ENCODE measurements around the gene RNF225. TPM values are rescaled to one million over a fixed set of nuclear protein-coding genes. Genes with fewer than 3 reads are reported as not detected.
"Not testable (repeated sequence)": the region's sequence is repeated elsewhere in the genome, so short reads cannot be mapped to it uniquely, and the experiment has no call there.

RNF225 gene
- total RNA-seq, 1 donor from 2014 or later, result not detected

DNA sequence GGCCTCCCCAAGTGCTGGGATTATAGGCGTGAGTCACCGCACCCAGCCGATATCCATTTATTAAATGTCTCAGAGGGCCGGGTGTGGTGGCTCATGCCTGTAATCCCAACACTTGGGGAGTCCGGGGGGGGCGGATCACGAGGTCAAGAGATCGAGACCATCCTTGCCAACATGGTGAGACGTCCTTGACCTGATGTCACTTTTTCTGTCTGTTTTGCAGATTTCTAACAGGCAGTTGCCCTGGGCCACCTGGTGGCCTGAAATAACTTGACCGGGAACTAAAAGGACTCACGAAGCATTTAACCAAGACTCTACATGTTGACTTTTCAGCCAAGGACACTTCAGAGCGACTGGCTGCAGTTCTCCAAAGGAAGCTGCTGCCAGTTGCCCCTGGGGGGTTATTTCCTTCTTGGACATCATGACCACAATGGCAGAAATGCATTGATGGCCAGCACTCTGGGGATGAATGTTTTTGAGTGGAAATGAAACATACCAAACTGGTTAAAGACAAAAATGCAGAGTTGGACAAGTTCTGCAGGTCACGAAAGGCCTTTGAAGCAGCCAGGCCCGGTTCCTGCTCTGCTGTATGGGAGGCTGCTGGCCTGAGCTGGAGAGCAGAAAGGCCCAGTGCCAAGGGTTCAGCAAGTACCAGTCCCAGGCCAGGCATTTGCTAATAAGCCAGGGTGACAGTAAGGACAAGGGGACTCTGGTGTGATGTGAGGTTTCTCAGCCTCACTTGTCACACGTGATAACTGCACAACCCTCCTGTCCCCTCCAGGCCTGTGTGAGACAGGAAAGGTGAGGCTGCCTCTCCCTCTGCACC is 22.9 kb upstream of the RNF225 start:
- H3K27me3 Mint-ChIP-seq (ENCODE audit: unreplicated experiment), result peaks cover 6% of the 10 kb centered on the region
- no peaks in the 10 kb centered on the region for H3K9me3 Mint-ChIP-seq (ENCODE audit: unreplicated experiment)
- H3K36me3 Mint-ChIP-seq (ENCODE audit: low read depth, unreplicated experiment), result no peaks in the 10 kb centered on the region
- no peaks in the 10 kb centered on the region for H3K4me1 Mint-ChIP-seq (ENCODE audit: unreplicated experiment)
- TF ChIP-seq, protein P1, sequence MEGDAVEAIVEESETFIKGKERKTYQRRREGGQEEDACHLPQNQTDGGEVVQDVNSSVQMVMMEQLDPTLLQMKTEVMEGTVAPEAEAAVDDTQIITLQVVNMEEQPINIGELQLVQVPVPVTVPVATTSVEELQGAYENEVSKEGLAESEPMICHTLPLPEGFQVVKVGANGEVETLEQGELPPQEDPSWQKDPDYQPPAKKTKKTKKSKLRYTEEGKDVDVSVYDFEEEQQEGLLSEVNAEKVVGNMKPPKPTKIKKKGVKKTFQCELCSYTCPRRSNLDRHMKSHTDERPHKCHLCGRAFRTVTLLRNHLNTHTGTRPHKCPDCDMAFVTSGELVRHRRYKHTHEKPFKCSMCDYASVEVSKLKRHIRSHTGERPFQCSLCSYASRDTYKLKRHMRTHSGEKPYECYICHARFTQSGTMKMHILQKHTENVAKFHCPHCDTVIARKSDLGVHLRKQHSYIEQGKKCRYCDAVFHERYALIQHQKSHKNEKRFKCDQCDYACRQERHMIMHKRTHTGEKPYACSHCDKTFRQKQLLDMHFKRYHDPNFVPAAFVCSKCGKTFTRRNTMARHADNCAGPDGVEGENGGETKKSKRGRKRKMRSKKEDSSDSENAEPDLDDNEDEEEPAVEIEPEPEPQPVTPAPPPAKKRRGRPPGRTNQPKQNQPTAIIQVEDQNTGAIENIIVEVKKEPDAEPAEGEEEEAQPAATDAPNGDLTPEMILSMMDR (IDR thresholded peaks at IDR 0.05; ENCODE audit: unreplicated experiment), result peak; percentile 50
- no peak overlapping the region for H3K27ac Mint-ChIP-seq (ENCODE audit: unreplicated experiment)
- no peak overlapping the region for H3K4me3 Mint-ChIP-seq (ENCODE audit: unreplicated experiment)
- DNase-seq (ENCODE audit: low spot score), result no peak

DNA sequence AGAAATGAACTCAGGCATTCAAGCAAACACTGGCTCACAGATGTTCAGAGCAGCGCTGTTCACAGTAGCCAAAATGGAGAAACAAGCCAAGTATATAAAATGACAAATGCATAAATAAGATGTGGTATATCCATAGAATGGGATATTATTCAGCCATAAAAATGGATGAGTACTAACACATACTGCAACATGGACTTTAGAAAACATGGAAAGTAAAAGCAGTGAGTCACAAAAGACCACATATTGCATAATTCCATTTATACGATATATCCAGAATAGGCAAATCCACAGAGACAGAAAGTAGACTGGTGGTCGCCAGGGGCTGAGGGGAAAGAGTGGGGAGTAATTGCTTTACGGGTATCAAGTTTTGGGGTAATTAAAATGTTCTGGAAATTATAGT is 21.3 kb upstream of the RNF225 start:
- no peaks in the 10 kb centered on the region for H3K4me1 Mint-ChIP-seq (ENCODE audit: unreplicated experiment)
- peaks cover 3% of the 10 kb centered on the region for H3K36me3 Mint-ChIP-seq (ENCODE audit: low read depth, unreplicated experiment)
- no peak for DNase-seq (ENCODE audit: low spot score)
- TF ChIP-seq, protein P1 (IDR thresholded peaks at IDR 0.05; ENCODE audit: unreplicated experiment), result no peak
- H3K9me3 Mint-ChIP-seq (ENCODE audit: unreplicated experiment), result no peaks in the 10 kb centered on the region
- no peak overlapping the region for H3K4me3 Mint-ChIP-seq (ENCODE audit: unreplicated experiment)
- peaks cover 8% of the 10 kb centered on the region for H3K27me3 Mint-ChIP-seq (ENCODE audit: unreplicated experiment)
- H3K27ac Mint-ChIP-seq (ENCODE audit: unreplicated experiment), result no peak overlapping the region

GRCh38 chr19:58376724-58377123 is 18.7 kb upstream of the RNF225 start:
- DNase-seq (ENCODE audit: low spot score); H3K36me3 Mint-ChIP-seq (ENCODE audit: low read depth, unreplicated experiment); H3K27ac Mint-ChIP-seq (ENCODE audit: unreplicated experiment); H3K4me1 Mint-ChIP-seq (ENCODE audit: unreplicated experiment); H3K9me3 Mint-ChIP-seq (ENCODE audit: unreplicated experiment); H3K27me3 Mint-ChIP-seq (ENCODE audit: unreplicated experiment); H3K4me3 Mint-ChIP-seq (ENCODE audit: unreplicated experiment): not testable (repeated sequence)

DNA sequence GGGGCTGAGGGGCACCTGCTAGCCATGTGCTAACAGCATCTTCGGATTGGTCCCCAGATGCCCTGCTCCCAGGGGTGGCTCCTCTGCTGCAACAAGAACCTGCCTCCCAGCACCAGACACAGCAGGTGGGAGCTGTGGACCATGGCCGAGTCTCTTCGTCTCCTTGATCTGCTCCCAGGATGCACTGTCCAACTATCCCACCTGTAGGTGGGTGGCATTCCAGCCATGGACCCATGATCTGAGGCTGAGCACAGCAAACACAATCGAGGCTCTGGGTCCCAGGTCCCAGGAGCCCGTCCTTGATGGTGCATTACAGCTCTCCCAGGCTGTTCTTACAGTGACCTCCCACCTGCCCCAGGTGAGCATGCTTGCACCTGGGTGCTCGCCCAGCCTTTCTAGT is 16.2 kb upstream of the RNF225 start:
- DNase-seq (ENCODE audit: low spot score), result no peak
- Mint-ChIP-seq H3K27me3 (ENCODE audit: unreplicated experiment) (peaks cover 8% of the 10 kb centered on the region), H3K36me3 (ENCODE audit: low read depth, unreplicated experiment) (peaks cover 8% of the 10 kb centered on the region), H3K4me3 (ENCODE audit: unreplicated experiment) (peak overlapping the region; percentile 93), H3K4me1 (ENCODE audit: unreplicated experiment) (peaks cover 13% of the 10 kb centered on the region), H3K9me3 (ENCODE audit: unreplicated experiment) (no peaks in the 10 kb centered on the region), H3K27ac (ENCODE audit: unreplicated experiment) (no peak overlapping the region)
- TF ChIP-seq, protein P1 (IDR thresholded peaks at IDR 0.05; ENCODE audit: unreplicated experiment), result no peak

DNA sequence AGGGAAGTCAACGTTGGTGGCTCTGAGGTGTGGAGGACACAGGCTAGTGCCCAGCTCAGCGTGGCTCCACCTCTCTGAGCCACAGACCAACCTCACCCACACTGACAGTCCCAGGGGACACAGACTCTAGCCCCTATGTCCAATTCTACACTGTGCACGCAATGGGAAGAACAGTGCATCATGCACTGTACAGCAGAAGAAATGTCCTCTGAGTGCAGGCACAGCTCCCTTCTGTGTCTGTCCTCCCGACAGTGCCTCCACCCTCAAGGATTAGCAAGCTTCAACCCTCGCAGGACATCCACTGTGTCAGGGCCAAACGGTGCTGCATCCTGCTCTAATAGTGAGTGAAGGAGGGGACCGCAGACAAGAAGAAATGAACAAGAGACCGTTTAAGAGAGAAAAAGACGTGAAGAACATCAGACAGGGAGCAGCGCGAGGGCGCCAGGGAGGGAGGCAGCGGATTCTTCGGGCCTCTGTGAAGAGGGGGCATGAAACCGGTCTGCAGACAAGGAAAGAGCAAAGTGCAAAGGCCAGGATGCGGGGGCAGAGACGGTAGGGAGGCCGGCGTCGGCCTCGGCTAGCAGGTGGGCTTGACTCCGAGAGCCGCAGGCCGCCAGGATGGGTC is 15.3 kb upstream of the RNF225 start:
- Mint-ChIP-seq H3K4me1 (ENCODE audit: unreplicated experiment) (peaks cover 13% of the 10 kb centered on the region), H3K4me3 (ENCODE audit: unreplicated experiment) (peak overlapping the region; percentile 93), H3K9me3 (ENCODE audit: unreplicated experiment) (no peaks in the 10 kb centered on the region), H3K27ac (ENCODE audit: unreplicated experiment) (peak overlapping the region; percentile 84), H3K27me3 (ENCODE audit: unreplicated experiment) (peaks cover 8% of the 10 kb centered on the region), H3K36me3 (ENCODE audit: low read depth, unreplicated experiment) (peaks cover 8% of the 10 kb centered on the region)
- TF ChIP-seq, protein P1 (IDR thresholded peaks at IDR 0.05; ENCODE audit: unreplicated experiment), result no peak
- DNase-seq (ENCODE audit: low spot score), result no peak

Measured in endothelial cell (in vitro differentiated cells).